NCI-H446 treated with DMSO at 0.1 percent for 48 hours (cell line): ENCODE results near the gene COLQ.

ENCODE experiments used
- DNase-seq: peaks from one replicate; lab custom pipeline; 2025; lab: John Stamatoyannopoulos, UW

Gene COLQ

DNA sequence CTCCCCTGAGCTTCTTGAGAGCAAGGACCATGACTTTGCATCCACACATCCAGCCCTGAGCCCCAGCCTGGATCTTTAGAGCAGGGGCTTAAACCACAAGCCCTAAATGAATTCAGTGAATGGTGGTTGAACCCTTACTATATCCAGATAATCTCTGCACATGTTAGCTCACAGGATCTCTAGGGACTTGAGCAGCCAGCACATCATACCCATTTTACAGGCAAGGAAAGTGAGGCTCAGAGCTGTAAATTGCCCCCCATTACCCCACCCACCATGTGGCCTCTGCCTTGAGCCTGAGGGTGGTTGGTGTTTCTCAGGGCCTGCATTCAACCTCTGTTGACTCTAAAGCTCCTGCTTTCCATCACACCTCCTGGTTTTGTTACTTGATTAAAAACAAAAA is 66.5 kb downstream of the COLQ start:
- DNase-seq: no peak

DNA sequence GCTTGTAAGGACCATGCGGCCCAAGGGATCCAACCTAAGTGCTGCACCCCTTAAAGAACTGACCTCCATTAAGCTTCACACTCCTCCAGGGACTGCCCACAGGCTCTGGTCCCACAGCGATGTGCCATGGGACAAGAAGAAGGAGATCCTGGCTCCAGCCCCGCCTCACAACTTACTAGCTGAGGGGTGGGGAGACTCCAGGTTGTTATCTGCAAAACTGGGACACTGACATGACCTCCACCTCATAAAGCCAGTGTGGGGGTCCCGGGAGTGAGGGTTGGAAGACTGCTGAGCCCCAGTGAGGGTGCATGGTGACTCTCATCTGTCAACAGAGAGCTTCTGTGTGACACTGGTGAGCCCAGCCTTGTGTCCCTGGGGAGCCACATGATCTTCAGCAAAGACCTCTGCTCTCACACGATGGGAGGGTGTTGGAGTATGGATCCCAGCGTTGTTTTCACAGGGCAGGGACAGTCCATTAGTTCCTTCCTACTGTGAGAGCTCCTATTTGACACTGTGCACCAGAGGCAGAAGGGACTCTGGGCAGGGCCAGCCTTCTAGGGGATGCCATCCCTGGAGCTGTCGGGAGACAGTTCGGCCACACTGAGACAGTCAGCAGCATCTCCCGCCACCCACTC is 67.4 kb downstream of the COLQ start:
- DNase-seq: no peak

GRCh38 chr3:15453501-15453900 is 68.0 kb downstream of the COLQ start:
- DNase-seq: no peak

- no peak for DNase-seq
Observed at GRCh38 chr3:15452961-15453360, 68.5 kb downstream of the COLQ start.

DNA sequence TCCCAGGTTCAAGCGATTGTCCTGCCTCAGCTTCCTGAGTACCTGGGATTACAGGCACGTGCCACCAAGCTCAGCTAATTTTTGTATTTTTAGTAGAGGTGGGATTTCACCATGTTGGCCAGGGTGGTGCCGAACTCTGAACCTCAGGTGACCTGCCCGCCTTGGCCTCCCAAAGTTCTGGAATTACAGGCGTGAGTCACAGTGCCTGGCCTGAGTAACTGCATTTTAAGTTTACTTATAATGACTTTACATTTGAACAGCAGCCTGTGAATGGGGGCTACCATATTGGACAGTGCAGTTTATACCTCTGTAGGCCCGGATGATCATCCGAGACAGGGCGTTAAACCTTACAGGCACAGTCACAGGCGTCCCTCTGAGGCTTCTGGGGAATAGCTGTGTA is 69.3 kb downstream of the COLQ start:
- DNase-seq: no peak

DNA sequence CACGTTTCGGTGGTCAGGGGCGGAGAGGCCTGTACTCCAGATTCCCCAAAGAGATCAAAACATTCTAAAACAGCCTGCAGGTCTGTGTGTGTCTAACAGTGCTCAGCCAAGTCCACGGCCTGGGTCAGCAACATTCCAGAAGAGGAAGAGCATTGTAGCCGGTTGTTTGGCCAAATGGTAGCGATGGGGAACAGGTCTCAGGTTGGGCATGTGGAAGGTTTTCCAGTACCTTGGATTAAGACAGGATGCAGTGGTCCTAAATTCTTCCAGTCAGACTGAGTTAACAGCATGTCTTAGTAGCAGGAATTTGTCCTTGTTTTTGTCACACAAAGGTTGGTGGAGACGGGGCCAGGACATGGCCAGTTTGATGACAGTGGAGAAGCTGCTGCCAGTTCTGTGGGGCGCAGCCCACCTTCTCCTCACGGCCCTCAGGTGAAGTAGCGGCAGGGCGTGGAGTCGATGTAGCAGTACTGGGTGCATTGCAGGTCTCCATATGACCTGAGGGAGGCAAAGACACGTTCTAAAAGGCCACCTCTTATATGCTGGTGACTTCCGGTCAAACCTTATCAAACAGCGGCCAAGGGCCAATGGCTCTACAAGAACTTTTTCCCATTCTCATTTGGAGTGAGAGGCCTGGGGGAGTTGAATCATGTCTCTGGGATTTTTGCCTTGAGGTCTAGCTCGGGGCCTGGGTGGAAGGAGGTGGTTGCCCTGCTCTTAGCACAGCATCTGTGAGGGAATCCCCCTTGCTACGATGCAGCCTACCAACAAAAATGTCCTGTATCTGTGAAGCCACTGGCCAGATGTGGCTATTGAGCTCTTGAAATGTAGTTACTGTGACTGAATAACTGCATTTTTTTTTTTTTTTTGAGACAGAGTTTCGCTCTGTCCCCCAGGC is 70.0 kb downstream of the COLQ start:
- no peak for DNase-seq

GRCh38 chr3:15450438-15451215 is 70.9 kb downstream of the COLQ start:
- DNase-seq: no peak

DNA sequence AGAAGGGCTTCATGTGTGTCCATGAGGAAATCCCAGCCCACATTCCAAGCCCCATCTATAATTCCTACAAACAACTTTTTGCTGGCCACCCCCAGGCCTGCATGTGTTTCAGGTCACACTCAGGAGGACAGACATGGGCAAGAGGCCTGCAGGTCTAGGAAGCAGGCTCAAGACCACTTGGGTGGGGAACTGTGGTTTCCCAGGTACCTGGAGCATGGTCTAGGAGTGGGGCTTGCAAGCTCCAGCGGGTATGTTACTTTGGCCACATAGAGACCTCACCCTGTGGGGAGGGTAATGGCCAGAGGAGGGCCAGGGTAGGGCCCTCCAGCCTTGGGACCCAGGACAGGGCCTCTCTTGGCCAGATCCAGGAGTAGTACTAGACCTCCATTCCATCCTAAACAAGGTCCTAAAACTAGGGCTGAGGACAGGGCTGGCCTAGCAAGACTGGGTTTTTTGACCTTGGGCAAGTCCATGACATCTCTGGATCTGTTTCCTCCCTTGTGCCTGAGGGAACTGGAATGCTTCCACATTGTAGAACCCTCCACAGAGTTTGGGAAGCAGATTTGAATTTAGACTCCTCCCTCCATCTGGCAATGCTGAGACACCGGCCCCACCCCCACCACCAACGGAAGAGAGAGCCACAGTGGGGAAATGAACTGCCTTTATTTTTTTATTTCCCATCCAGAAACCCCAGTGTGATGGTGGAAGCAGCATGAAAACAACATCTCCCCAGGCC is 71.8 kb downstream of the COLQ start:
- DNase-seq: no peak

- no peak for DNase-seq
Observed at GRCh38 chr3:15443826-15444524, 77.5 kb downstream of the COLQ start.

- no peak for DNase-seq
Observed at GRCh38 chr3:15440891-15441290, 80.6 kb downstream of the COLQ start.

- no peak for DNase-seq
Observed at GRCh38 chr3:15439476-15439875, 82.0 kb downstream of the COLQ start.

DNA sequence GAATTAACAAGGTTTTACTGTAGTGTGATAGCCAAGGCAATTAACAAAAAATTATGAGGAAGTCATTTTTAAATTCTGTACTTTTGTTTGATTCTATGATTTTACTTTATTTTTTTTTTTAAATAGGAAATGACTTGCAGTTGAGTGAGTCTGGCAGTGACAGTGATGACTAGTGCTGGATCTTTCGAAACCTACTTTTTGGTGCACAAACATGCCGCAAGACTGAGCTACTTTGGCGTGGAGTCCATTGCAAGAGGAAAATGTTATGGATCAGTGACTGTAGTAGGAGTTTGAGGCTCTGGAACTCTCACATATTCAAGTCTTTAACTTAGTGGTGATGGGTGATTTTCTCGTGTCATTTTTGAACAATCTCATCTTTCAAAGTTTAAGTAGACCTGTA is 82.5 kb downstream of the COLQ start:
- no peak for DNase-seq

DNA sequence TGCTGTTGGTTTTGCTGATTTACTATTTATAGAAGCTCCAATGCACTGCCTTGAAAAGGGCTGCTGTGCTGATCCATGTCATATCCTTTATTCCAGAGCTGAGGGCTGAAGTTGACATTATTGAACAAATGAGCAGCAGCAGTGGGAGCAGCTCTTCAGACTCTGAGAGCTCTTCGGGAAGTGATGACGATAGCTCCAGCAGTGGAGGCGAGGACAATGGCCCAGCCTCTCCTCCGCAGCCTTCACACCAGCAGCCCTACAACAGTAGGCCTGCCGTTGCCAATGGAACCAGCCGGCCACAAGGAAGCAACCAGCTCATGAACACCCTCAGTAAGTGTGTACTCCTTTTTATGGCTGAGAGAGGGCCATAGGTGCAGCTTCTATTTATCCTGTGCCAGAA is 85.3 kb downstream of the COLQ start:
- DNase-seq: no peak

- no peak for DNase-seq
Observed at GRCh38 chr3:15434756-15435155, 86.8 kb downstream of the COLQ start.

- DNase-seq: no peak
Observed at GRCh38 chr3:15433531-15433930, 88.0 kb downstream of the COLQ start.

DNA sequence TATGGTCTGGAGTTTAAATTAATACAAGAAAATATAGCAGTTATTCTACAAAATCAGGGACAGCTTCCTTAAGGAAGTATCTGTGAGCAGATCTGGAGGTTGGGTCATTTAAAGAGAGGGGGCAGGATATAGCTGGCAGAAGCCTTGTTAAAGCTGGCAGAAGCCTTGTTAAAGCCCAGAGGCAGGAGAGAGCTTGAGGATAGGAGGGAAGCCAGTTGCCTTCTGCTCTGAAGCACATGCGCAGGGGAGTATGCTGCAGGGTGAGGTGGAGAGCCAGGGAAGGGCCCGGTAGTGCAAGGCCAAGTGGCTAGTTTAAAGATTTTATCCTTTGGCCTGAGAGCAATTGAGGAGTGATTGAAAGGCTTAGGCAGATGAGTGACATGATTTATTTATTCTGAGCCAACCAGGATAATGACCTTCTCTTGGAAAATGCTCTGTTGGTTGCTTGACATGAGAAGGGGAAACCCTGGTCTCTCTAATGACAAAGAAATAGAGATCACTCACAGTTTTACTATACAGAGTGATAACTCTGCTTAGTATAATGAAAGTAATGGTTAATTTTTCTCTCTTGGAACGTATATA is 90.2 kb downstream of the COLQ start:
- no peak for DNase-seq

- DNase-seq: no peak
Observed at GRCh38 chr3:15430624-15431023, 90.9 kb downstream of the COLQ start.

DNA sequence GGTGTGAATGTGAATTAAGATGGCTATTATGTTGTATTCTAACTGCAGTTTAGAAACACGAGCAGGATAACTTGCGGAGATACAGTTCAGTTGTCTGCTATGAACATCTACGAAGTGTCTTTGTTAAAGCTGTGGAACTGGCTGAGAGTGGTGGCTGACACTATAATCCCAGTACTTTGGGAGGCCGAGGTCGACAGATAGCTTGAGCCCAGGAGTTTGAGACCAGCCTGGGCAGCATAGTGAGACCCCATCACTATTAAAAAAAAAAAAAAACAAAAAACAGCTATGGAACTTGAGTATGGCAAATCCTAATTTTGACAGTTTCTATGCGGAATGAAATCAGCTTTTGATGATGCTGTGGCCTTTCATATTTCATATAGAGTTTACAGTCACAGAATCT is 92.4 kb downstream of the COLQ start:
- no peak for DNase-seq

- no peak for DNase-seq
Observed at GRCh38 chr3:15428539-15428938, 93.0 kb downstream of the COLQ start.

DNA sequence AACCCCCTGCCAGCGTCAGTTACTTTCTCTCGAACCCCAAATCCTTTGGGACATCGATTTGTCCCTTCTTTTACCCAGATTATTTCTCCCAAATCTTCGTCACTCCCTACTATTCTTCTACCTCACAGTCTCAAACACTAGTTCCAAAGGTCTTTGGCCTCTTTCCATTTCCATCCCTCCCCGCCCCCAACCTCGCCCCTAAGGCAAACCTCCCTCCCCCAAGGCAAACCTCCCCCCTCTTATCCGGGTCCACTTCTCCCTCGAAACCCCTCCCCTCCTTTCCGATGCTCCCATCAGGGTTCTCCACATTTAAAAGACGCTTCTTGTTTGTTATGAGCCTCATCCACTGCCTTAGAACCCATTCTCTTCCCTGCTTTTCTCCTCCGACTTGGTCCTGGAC is 93.5 kb downstream of the COLQ start:
- DNase-seq: no peak
